ENCODE results near the gene CCDC27. TPM values are rescaled to one million over a fixed set of nuclear protein-coding genes. Genes with fewer than 3 reads are reported as not detected.

The CCDC27 gene
- total and polyA plus RNA-seq, 2 of the 8 experiments (the other 6 are each of a cell fraction or from before 2014, with no cell fraction given), result 0.15 TPM; not detected in 1

DNA sequence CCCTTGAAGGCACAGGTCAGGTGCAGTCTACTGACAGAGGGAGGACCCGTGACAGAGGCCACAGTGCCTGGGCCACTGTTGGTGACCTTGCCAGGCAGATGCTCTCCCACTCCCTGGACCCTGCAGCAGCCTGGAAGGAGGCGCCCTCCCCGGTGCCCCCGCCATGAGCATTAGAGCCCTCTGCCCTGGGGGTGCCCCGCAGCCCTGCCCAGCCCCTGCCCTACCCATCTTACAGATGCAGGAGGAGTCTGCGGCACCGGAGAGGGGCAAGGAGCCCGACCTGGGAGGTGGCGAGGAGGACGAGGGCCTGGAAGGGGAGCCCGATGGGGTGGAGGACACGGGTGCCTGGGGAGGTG is 10.6 kb downstream of the CCDC27 start:
- ChIA-PET POLR2A (ENCODE audit: partially characterized antibody) (interaction anchor here (1.0 kb wide), 1 partner anchor 33 kb away, joined by 3 read pairs; the partner anchor contains the start of gene LRRC47), CTCF (ENCODE audit: partially characterized antibody) (no interaction called here)
- no peaks in the 10 kb centered on the region for H3K4me1 ChIP-seq (replicated peaks in 1 of 4; ENCODE audit: control insufficient read depth in 3 of 4, insufficient read depth in 4 of 4, low read length in 3 of 4)
- DNase-seq (ENCODE audit: low read depth in 1 of 2, low spot score in 2 of 2) (no peak), FAIRE-seq (no peak)
- no peak overlapping the region for H2BK20ac ChIP-seq (ENCODE audit: low read length)
- peak overlapping the region; percentile 68 for H4K8ac ChIP-seq (ENCODE audit: extremely low read depth, insufficient read depth, low read length)
- H2AFZ ChIP-seq (ENCODE audit: low read length), result no peak overlapping the region
- H3K36me3 ChIP-seq (ENCODE audit: control insufficient read depth in 2 of 4, insufficient read depth in 4 of 4, low read length in 3 of 4), result no peaks in the 10 kb centered on the region
- H4K20me1 ChIP-seq (replicated peaks in 1 of 2; ENCODE audit: control insufficient read depth in 1 of 2, insufficient read depth in 2 of 2, low read length in 2 of 2), result no peaks in the 10 kb centered on the region
- H3K4me3 ChIP-seq (ENCODE audit: extremely low read depth in 1 of 4, insufficient read depth in 2 of 4, low read depth in 3 of 4, low read length in 4 of 4), result no peak overlapping the region
- H4K5ac ChIP-seq (ENCODE audit: insufficient read length, low read depth, low read length), result no peak overlapping the region
- no peak for TF ChIP-seq TCF12 (IDR thresholded peaks at IDR 0.05; ENCODE audit: low read depth, low read length)
- no peak for TF ChIP-seq HDAC2 (IDR thresholded peaks at IDR 0.05; ENCODE audit: borderline replicate concordance in 1 of 2, low read depth in 2 of 2, low read length in 2 of 2)
- TF ChIP-seq RNF2 (IDR thresholded peaks at IDR 0.05; ENCODE audit: borderline replicate concordance, low read depth, low read length, missing control alignments, poor library complexity, severe bottlenecking), result no peak
- TF ChIP-seq, protein P1, sequence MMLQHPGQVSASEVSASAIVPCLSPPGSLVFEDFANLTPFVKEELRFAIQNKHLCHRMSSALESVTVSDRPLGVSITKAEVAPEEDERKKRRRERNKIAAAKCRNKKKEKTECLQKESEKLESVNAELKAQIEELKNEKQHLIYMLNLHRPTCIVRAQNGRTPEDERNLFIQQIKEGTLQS (IDR thresholded peaks at IDR 0.05; ENCODE audit: insufficient read depth, low read depth, low read length), result no peak
- no peak for TF ChIP-seq KDM4A (IDR thresholded peaks at IDR 0.05; ENCODE audit: low read depth, low read length, severe bottlenecking)
- no peak for TF ChIP-seq NRF1 (IDR thresholded peaks at IDR 0.05; ENCODE audit: low read depth, low read length)
- TF ChIP-seq MAFK (IDR thresholded peaks at IDR 0.05; ENCODE audit: low read depth, low read length), result no peak
- TF ChIP-seq SUZ12 (IDR thresholded peaks at IDR 0.05; ENCODE audit: low read length), result no peak
- no peak for TF ChIP-seq SIN3A (conservative IDR thresholded peaks at IDR 0.05 in 1 of 2, IDR thresholded peaks at IDR 0.05 in 1 of 2; ENCODE audit: low read depth in 1 of 2, low read length in 2 of 2)
- TF ChIP-seq SIRT6 (IDR thresholded peaks at IDR 0.05; ENCODE audit: low read length), result no peak
- H2BK15ac ChIP-seq (ENCODE audit: low read length), result no peak overlapping the region
- no peaks in the 10 kb centered on the region for H3K79me2 ChIP-seq (ENCODE audit: control insufficient read depth in 1 of 2, insufficient read depth in 2 of 2, low read length in 2 of 2)
- H3K23ac ChIP-seq (ENCODE audit: insufficient read length), result no peak overlapping the region
- H2BK120ac ChIP-seq (replicated peaks; ENCODE audit: low read depth, low read length), result no peak overlapping the region
- H3K14ac ChIP-seq (ENCODE audit: insufficient read length), result no peak overlapping the region
- H3K4ac ChIP-seq (replicated peaks; ENCODE audit: insufficient read length, low read depth, low read length), result no peak overlapping the region
- no peaks in the 10 kb centered on the region for H3K23me2 ChIP-seq (ENCODE audit: low read depth, low read length)
- H3K27ac ChIP-seq (ENCODE audit: low read depth, low read length), result no peak overlapping the region
- H2BK12ac ChIP-seq (ENCODE audit: low read depth, low read length), result no peak overlapping the region
- H3K18ac ChIP-seq (ENCODE audit: extremely low read depth, low read length), result no peak overlapping the region
- 91% methylated on average over 11 of the region's 12 CpGs; no CpG with 5 or more reads in 1 of the 2 experiments for WGBS, 2 experiments (ENCODE audit: extremely low coverage in 1 of 2, insufficient coverage in 1 of 2, insufficient read length in 1 of 2, insufficient replicate concordance in 2 of 2, low coverage in 1 of 2, low lambda C conversion rate in 2 of 2, missing lambda C conversion rate in 1 of 2)
- no peak overlapping the region for H4K91ac ChIP-seq (replicated peaks; ENCODE audit: insufficient read length, low read length)
- peaks cover 0 to 2% (median 0%) of the 10 kb centered on the region in 4 experiments; a peak in 2 of 7 replicates for H3K27me3 ChIP-seq (replicated peaks in 1 of 4; ENCODE audit: control insufficient read depth in 3 of 4, extremely low read depth in 1 of 4, insufficient read depth in 3 of 4, low read length in 3 of 4)
- H3K9ac ChIP-seq (replicated peaks in 1 of 4; ENCODE audit: extremely low read depth in 1 of 4, low read depth in 3 of 4, low read length in 3 of 4), result no peak overlapping the region
- no peaks in the 10 kb centered on the region for H3K79me1 ChIP-seq (ENCODE audit: low read depth, low read length)
- no peak overlapping the region for H2AK5ac ChIP-seq (ENCODE audit: low read depth, low read length)
- H2BK5ac ChIP-seq (ENCODE audit: low read depth, low read length), result no peak overlapping the region
- H3K9me3 ChIP-seq (ENCODE audit: insufficient read depth in 2 of 2, low read depth in 1 of 2, low read length in 1 of 2), result peaks cover 3 to 7% of the 10 kb centered on the region in 2 experiments; a peak in 1 of 4 replicates
- no peak overlapping the region for H3K56ac ChIP-seq (replicated peaks; ENCODE audit: insufficient read length, low read depth, low read length)
- H3K4me2 ChIP-seq (ENCODE audit: insufficient read depth in 1 of 2, low read depth in 2 of 2, low read length in 2 of 2), result no peak overlapping the region

All from H1 (cell line).